ENCODE measurements around the gene SYCP3. TPM values are rescaled to one million over a fixed set of nuclear protein-coding genes. Genes with fewer than 3 reads are reported as not detected.
A peak's percentile ranks its signal among the peaks of the same experiment; 100 is the strongest.

SYCP3 gene
- total and polyA plus RNA-seq, 12 donors, result 0.07 to 0.22 (median 0.18) TPM; not detected in 9

GRCh38 chr12:101710288-101710687, 29.0 kb downstream of the SYCP3 start:
- TF ChIP-seq CTCF (IDR thresholded peaks at IDR 0.05), result no peak
- Histone ChIP-seq H3K27ac (no peak overlapping the region), H3K27me3 (no peaks in the 10 kb centered on the region), H3K9me3 (no peaks in the 10 kb centered on the region), H3K36me3 (no peaks in the 10 kb centered on the region), H3K4me1 (peaks cover 0 to 52% (median 33%) of the 10 kb centered on the region in 9 donors), H3K4me3 (no peak overlapping the region)
- DNase-seq (no peak), ATAC-seq (no peak)
- 92 to 93% methylated on average over 4 of the region's 4 CpGs for WGBS, 2 donors
- intact Hi-C loops (cut with DNase I), result no loop called here

- DNase-seq (no peak), ATAC-seq (peak in 4 of 8 donors; percentile 39 to 58 (median 48))
- Histone ChIP-seq H3K4me1 (peaks cover 4 to 37% (median 24%) of the 10 kb centered on the region in 9 donors), H3K36me3 (no peaks in the 10 kb centered on the region), H3K27ac (peak overlapping the region in 1 of 10 donors; percentile 23), H3K9me3 (no peaks in the 10 kb centered on the region), H3K4me3 (no peak overlapping the region), H3K27me3 (no peaks in the 10 kb centered on the region)
- no peak for TF ChIP-seq CTCF (IDR thresholded peaks at IDR 0.05)
- intact Hi-C loops (cut with DNase I), result no loop called here
Observed at GRCh38 chr12:101707131-101707782, 32.0 kb downstream of the SYCP3 start.

GRCh38 chr12:101706403-101706802, 32.9 kb downstream of the SYCP3 start:
- no peak for DNase-seq
- Histone ChIP-seq H3K36me3 (no peaks in the 10 kb centered on the region), H3K4me3 (no peak overlapping the region), H3K9me3 (no peaks in the 10 kb centered on the region), H3K27me3 (no peaks in the 10 kb centered on the region), H3K4me1 (peaks cover 4 to 46% (median 33%) of the 10 kb centered on the region in 9 donors), H3K27ac (no peak overlapping the region)
- no peak for ATAC-seq
- no peak for TF ChIP-seq CTCF (IDR thresholded peaks at IDR 0.05)
- intact Hi-C loops (cut with DNase I), result no loop called here
- 97 to 98% methylated on average over 1 of the region's 1 CpG for WGBS, 2 donors

GRCh38 chr12:101703487-101703886, 35.8 kb downstream of the SYCP3 start:
- Histone ChIP-seq H3K27ac (peak overlapping the region in 1 of 10 donors; percentile 10), H3K27me3 (no peaks in the 10 kb centered on the region)

More at GRCh38 chr12:101703487-101703886, 35.8 kb downstream of the SYCP3 start:
- DNase-seq (no peak), ATAC-seq (no peak)
- intact Hi-C loops (cut with DNase I), result no loop called here
- Histone ChIP-seq H3K9me3 (no peaks in the 10 kb centered on the region), H3K36me3 (no peaks in the 10 kb centered on the region), H3K4me3 (no peak overlapping the region), H3K4me1 (peaks cover 4 to 66% (median 41%) of the 10 kb centered on the region in 9 donors)
- 82 to 90% methylated on average over 3 of the region's 3 CpGs for WGBS, 2 donors
- TF ChIP-seq CTCF (IDR thresholded peaks at IDR 0.05), result no peak
